WERI-Rb-1 (cell line): Measurements from ENCODE around the gene AP2M1.

Experiments used
- DNase-seq: peaks from one replicate; pipeline ENCODE4 v3.0.0-alpha.2; 2020
- H3K27ac ChIP-seq: fragments of 250-450 bp; sonication (Bioruptor Pico); 2 replicates; pipeline ENCODE4 v1.5.1; 2020; ENCODE audit warnings: mild to moderate bottlenecking, moderate library complexity
- H3K27me3 ChIP-seq: fragments of 250-450 bp; sonication (Bioruptor Pico); 2 replicates; pipeline ENCODE4 v1.5.1; 2021; ENCODE audit warnings: mild to moderate bottlenecking, low read depth, moderate library complexity; ENCODE audit not compliant: insufficient read depth, severe bottlenecking
- H3K36me3 ChIP-seq: fragments of 250-450 bp; sonication (Bioruptor Pico); 2 replicates; pipeline ENCODE4 v1.5.1; 2020; ENCODE audit warnings: mild to moderate bottlenecking, moderate library complexity
- H3K4me3 ChIP-seq: 2 replicates; pipeline ENCODE4 v1.5.1; 2011; ENCODE audit warnings: low read depth, mild to moderate bottlenecking, control low read depth, low read length
- H3K9me3 ChIP-seq: fragments of 250-450 bp; sonication (Bioruptor Pico); 2 replicates; pipeline ENCODE4 v1.5.1; 2021; ENCODE audit warnings: mild to moderate bottlenecking, moderate library complexity; ENCODE audit not compliant: severe bottlenecking
- CTCF ChIP-seq: IDR thresholded peaks from 2 replicates; pipeline ENCODE4 v1.5.1; 2011; ENCODE audit warnings: low read depth, mild to moderate bottlenecking, control low read depth, inconsistent platforms, low read length

Gene AP2M1

GRCh38 chr3:184184546-184185230 is 10.0 kb downstream of the AP2M1 start:
- H3K27ac ChIP-seq, result peak overlapping the region; percentile 92
- no peak for DNase-seq
- H3K27me3 ChIP-seq, result no peaks in the 10 kb centered on the region
- no peak for TF ChIP-seq CTCF
- H3K36me3 ChIP-seq, result peaks cover 83% of the 10 kb centered on the region
- H3K9me3 ChIP-seq, result no peaks in the 10 kb centered on the region
- no peak overlapping the region for H3K4me3 ChIP-seq

- Histone ChIP-seq H3K4me3 (peak overlapping the region; percentile 70), H3K27me3 (no peaks in the 10 kb centered on the region), H3K36me3 (peaks cover 83% of the 10 kb centered on the region), H3K27ac (peak overlapping the region; percentile 92), H3K9me3 (no peaks in the 10 kb centered on the region)
- DNase-seq, result peak; percentile 99
- TF ChIP-seq CTCF, result no peak
Measured at GRCh38 chr3:184185461-184186183, 11.0 kb downstream of the AP2M1 start.

- H3K4me3 ChIP-seq, result peak within 1 kb of the TSS; percentile 70
- no peaks in the 10 kb centered on the region for H3K27me3 ChIP-seq
- peak within 1 kb of the TSS; percentile 92 for H3K27ac ChIP-seq
- peaks cover 83% of the 10 kb centered on the region for H3K36me3 ChIP-seq
- no peak for DNase-seq
- no peak for TF ChIP-seq CTCF
- no peaks in the 10 kb centered on the region for H3K9me3 ChIP-seq
Measured at GRCh38 chr3:184186184-184186901, 11.7 kb downstream of the AP2M1 start, which contains the start of gene ABCF3. TSS of gene ABCF3 (plus strand) at chr3:184186199. CDS start at chr3:184186208, 9 bp downstream.

- no peaks in the 10 kb centered on the region for H3K27me3 ChIP-seq
- H3K27ac ChIP-seq, result peak overlapping the region; percentile 73
- no peaks in the 10 kb centered on the region for H3K9me3 ChIP-seq
- peak; percentile 79 for DNase-seq
- peaks cover 82% of the 10 kb centered on the region for H3K36me3 ChIP-seq
- TF ChIP-seq CTCF, result no peak
- peak overlapping the region; percentile 70 for H3K4me3 ChIP-seq
Measured at GRCh38 chr3:184186902-184187207, 12.2 kb downstream of the AP2M1 start.

- Histone ChIP-seq H3K27me3 (no peaks in the 10 kb centered on the region), H3K9me3 (no peaks in the 10 kb centered on the region), H3K36me3 (peaks cover 82% of the 10 kb centered on the region), H3K4me3 (no peak overlapping the region), H3K27ac (no peak overlapping the region)
- no peak for DNase-seq
- TF ChIP-seq CTCF, result no peak
Measured at GRCh38 chr3:184188080-184188479, 13.4 kb downstream of the AP2M1 start.
